Fibroblast of villous mesenchyme (primary cell): ENCODE data around the gene KREMEN2. TPM values are rescaled to one million over a fixed set of nuclear protein-coding genes. Genes with fewer than 3 reads are reported as not detected.

Experiments
- DNase-seq: peaks from one replicate; pipeline ENCODE4 v3.0.0-alpha.2; 2010; ENCODE audit warnings: low read depth
- H3K4me3 ChIP-seq: 2 replicates; pipeline ENCODE4 v1.5.1; 2011; ENCODE audit warnings: low read depth, mild to moderate bottlenecking, low read length
- CTCF ChIP-seq: IDR thresholded peaks from 2 replicates; pipeline ENCODE4 v1.5.1; 2012; ENCODE audit warnings: low read depth, mild to moderate bottlenecking, low read length; ENCODE audit not compliant: insufficient read depth
- total RNA-seq: library from RNA; depleted of rRNA; stranded (reverse); fragments of >200 nt; gene quantifications from 2 replicates; pipeline ENCODE4 v1.2.3, GENCODE V29; 2012

Gene KREMEN2
- under 0.01 TPM in 1 of 2 replicates, not detected in the other for total RNA-seq

- peak; percentile 22 for DNase-seq
- H3K4me3 ChIP-seq: peak within 1 kb of the TSS; percentile 46
- TF ChIP-seq CTCF: peak; percentile 3
Observed at GRCh38 chr16:2963723-2964474, at the start of gene KREMEN2. TSS of gene KREMEN2 (plus strand) at chr16:2964275. CDS start at chr16:2964521, 246 bp downstream.

GRCh38 chr16:2915196-2915929, 48.7 kb upstream of the KREMEN2 start:
- H3K4me3 ChIP-seq: no peak overlapping the region
- no peak for TF ChIP-seq CTCF
- DNase-seq: no peak

- peak; percentile 84 for TF ChIP-seq CTCF
- DNase-seq: peak; percentile 78
- no peak overlapping the region for H3K4me3 ChIP-seq
Observed at GRCh38 chr16:2919511-2920255, 44.4 kb upstream of the KREMEN2 start.

- H3K4me3 ChIP-seq: no peak overlapping the region
- DNase-seq: no peak
- TF ChIP-seq CTCF: no peak
Observed at GRCh38 chr16:2923481-2923880, 40.6 kb upstream of the KREMEN2 start.

- no peak for TF ChIP-seq CTCF
- no peak overlapping the region for H3K4me3 ChIP-seq
- no peak for DNase-seq
Observed at GRCh38 chr16:2924901-2925755, 38.9 kb upstream of the KREMEN2 start.
